RPMI7951 (cell line): ENCODE measurements around the gene TLX1. TPM values are rescaled to one million over a fixed set of nuclear protein-coding genes. Genes with fewer than 3 reads are reported as not detected.
A peak's percentile ranks its signal among the peaks of the same experiment; 100 is the strongest.

Source experiments
- DNase-seq: peaks from one replicate; pipeline ENCODE4 v3.0.0-alpha.2; 2012; ENCODE audit warnings: low read depth
- total RNA-seq: library from RNA; depleted of rRNA; stranded (reverse); fragments of >200 nt; shearing (Covaris generic); gene quantifications from 2 replicates; pipeline ENCODE4 v1.2.3, GENCODE V29; 2014

The TLX1 gene
- total RNA-seq, 1 experiment from 2014 or later: not detected

DNA sequence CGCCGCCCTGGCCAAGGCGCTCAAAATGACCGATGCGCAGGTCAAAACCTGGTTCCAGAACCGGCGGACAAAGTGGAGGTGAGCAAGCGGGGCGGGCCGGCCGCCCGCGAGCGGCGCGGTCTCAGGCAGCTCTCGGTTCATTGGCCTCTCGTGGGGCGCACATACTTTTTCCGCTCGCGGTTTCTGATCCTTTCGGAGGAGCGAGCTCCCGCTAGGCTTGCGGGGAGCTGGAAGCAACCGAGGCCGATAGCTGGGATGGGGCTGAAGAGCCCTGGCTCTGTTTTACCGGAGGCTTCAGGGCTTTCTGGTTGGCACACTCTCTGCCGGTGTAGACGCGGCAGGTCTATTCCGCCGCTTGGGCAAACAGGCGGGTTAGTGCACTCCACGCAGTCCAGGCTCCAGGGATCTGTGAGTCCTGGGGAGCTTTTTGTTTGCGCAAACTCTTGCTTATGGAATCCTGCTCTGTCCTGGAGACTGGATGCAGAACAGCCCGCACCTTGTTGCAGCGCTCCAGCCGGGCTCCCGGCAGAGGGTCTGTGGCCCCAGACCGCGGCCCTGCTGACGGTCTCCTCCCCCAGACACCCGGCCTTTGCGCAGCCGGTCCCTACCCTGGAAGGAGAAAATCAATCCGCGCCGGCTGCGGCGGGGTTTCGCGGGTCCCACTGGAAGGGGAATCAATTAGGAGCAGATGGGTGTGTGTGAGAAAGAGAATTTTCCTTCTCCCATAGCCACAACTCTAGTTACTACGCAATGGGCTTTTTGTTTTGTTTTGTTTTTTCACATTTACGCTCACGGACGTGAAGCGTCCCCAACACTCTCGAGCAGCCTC lies 3.4 kb downstream of the TLX1 start:
- no peak for DNase-seq

DNA sequence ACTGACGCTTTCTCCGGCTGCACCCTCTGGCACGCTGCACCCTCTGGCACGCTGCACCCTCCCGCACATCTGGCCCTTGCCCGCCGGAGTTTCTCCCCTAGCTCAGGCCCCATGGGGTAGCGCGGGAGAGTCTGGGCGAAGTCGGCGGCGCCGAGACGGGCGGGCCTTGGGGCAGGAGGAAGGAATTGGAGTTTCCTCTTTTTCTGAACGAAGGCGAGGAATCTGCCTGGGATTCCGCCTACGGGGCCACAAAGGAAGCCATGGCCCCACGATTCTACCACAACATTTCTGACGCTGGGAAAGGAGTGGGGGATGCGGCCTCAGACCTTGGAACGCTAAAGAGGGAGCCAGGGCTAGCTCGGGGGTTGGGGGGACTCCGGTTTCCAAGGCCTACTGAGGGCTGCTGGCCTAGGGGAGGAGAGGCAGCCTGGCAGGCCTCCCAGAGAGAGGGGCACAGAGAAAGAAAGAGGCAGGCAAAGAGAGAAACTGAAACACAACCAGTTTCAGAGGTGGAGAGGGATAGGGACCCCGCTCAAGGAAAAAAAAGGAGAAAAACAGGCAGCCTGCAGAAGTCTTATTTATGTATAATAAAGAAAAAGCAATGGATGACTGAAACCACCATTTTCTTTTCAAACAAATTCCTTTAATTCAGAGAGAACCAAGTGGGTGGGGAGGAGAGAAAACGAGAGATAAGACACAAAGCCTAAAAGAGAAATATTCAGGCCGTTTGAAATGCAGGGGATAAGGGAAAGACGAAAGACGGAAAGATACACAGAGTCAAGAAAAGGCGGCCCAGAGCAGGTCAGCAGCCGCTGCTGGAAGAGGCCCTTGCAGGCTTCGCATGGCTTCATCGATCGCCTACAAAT lies 4.3 kb downstream of the TLX1 start:
- DNase-seq: no peak

GRCh38 chr10:101136007-101136707 lies 5.1 kb downstream of the TLX1 start:
- DNase-seq: no peak

- DNase-seq: no peak
These were observed 5.6 kb downstream of the TLX1 start for GRCh38 chr10:101136708-101137121.

DNA sequence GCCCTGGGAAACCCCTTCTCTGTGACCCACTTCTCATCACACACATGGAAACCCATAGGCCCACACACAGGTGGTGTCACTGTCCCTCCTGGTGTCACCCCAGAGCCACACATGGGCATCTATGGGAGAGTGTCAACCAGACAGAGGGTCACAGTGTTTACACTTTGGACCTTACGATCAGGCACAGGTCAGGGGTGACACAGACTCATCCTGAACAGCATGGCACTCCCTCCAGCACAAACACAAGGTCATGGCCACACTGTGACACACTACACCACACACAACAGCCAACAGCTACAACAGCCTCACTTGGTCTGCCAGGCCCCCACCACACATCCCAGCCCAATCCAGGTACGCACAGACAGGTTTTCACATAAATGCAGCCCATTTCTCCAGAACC lies 6.2 kb downstream of the TLX1 start:
- DNase-seq: no peak

DNA sequence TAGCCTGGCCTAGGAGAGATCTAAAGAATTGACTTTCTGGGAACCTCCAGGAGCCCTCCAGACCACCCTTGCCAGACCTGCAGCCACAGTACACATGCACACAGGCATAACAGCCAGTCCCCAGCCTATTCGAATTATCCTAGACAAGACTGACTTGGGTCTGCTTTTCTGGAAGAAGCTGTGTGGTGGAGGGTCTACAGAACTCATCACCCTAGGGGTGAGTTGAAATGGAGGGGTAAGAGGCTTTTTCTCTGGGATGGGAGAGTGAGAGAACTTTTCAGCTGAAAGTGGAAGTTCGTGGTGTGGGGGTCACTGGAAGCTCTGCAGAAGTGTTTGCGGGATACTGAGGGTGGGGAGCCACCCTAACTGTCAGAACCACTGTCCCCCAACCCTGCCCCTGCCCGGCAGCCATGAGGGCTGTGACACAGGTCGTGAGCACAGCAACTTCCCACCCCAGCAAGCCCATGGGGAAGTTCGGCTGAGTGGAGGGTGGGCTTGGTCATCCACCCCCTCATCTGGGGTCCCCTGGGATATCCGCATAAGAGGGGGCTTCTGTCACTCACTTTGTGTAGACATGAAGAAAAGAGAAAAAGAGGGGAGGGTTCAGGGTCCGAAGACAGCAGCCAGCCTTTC lies 7.8 kb downstream of the TLX1 start:
- no peak for DNase-seq

DNA sequence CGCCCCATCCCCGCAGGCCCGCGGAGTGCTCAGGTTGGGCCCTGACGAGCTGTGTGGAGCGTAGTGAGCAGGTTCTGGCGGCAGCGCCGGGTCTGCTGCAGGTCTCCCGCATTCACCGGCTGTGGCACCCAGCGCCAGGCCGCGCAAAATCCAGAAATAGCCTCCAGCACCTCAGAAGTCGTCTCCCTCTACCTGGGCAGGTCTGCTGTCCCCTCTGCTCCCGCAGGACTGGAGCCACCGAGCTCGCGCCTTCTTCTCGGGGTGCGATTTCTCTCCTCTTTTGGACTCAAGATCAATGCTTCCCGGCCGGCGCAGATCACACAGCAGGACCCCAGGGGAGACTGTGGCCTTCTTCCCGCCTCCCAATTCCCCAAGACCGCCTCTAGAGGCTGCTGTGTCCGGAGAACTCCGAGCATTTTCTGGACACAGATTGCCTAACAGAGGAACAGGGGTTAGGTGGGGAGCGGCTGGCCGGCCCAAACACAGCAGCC lies 8.4 kb downstream of the TLX1 start:
- no peak for DNase-seq

DNA sequence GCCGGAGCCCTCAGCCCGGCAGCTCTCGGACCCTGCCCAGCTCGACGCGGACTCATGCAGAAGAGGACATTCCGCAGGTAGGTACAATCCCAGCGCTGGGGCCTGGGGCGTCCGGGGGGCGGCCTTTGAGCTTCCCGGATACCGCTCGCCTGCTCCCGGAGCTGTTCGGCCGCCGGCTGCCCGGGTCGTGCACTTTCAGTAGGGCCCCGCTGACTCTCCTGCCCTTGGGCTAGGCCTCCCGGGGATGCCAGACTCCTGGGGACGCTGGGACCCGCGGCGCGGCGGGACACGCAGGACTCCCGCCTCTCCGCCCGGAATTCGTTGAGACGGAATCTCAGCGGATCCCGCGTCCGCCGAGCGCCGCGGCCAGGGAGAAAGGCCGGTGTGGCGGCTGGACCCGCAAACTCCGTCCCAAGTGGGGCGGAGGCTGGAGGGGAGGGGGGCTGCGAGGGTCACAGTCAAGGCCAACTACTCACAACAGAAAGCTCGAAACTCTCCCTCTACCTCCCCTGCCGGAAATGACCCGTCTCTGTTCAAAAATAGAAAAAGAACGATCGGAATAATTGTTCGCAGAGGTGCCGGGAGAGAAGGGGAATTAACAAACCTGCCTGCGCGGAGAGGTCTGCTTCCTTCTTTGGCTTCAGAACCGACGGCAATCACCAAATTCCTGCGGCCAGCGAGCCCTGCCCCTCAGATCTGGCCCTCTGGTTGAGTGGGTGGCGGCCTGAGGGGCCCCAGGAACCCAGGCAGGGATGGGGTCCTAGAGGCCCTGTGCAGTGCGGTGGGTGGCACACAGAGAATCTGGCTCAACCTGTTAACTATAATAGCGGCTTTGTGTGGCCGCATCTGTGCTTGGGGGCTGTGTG lies 9.2 kb downstream of the TLX1 start:
- no peak for DNase-seq

DNA sequence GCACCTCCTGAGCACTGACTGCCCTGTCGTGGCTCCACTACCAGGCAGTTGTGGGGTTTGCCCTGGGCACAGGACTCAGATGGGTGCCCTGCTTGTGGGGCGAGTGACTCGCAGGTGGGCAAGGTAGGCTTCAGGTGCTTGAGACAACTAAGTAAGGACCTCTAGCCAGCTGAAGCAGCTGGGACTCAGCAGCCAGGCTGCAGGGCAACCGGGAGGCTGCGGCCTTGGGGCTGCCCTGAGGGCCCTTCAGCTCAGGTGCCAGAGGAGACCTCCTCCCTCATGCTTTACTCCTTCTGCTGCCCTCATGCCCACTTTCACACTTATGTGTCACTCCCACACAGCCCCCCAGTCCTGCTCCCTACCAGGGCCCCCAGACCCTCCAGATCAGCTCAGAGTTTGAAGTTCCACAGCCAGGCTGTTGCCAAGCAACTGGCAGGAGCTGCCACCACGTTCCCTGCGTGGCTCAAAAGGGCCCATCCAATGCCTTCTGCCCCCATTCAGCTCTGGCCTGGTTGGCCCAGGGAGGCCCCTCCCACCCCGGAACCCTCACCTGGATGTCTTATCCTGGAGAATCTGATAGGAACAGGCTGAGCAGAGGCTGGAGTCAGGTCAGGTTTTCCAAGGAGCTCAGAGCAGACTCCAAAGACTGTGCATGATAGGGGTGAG lies 10.0 kb downstream of the TLX1 start:
- DNase-seq: no peak

DNA sequence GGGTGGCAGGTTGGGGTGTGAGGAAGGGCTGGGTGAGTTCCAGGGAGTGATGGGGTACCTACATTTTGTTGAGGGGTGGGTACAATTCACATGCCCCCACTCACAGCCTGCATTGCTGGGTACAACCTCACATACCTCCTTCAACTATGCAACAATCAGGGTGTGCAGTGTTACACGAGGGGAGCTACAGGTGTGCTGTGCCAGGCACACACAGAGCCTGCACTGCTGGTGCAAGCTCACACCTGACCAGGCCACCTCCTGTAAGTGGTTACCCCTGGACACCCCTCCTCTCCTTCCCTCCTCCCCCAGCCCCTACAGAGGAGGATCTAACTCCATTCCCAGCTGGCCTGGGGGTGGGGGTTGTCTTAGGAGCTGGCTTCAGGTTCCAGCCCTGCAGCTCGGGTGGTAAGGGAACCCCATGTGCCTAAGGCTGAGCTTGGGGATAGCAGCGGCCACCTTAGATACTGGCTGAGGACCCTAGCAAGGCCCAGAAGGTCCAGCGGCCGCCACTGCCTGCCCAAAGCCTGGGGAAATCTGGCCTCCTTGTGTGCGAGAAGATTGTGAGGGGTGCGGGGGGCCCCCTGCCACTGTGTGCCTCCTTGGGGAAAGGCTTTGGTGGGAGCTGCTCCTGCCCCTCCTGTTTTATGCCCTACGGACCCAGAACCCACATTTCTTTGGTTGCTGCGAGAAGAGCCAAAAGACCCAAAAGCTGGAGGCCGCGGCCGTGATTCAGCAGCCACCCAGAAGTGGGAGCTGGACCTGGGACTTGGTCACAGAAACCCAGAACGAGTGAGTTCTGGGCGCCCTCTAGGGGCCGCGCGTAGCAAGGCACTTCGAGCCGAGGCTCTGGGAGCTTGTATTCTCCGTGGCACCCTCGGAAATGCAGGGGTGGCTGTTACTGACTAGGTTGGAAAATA lies 10.8 kb downstream of the TLX1 start:
- peak; percentile 70 for DNase-seq

DNA sequence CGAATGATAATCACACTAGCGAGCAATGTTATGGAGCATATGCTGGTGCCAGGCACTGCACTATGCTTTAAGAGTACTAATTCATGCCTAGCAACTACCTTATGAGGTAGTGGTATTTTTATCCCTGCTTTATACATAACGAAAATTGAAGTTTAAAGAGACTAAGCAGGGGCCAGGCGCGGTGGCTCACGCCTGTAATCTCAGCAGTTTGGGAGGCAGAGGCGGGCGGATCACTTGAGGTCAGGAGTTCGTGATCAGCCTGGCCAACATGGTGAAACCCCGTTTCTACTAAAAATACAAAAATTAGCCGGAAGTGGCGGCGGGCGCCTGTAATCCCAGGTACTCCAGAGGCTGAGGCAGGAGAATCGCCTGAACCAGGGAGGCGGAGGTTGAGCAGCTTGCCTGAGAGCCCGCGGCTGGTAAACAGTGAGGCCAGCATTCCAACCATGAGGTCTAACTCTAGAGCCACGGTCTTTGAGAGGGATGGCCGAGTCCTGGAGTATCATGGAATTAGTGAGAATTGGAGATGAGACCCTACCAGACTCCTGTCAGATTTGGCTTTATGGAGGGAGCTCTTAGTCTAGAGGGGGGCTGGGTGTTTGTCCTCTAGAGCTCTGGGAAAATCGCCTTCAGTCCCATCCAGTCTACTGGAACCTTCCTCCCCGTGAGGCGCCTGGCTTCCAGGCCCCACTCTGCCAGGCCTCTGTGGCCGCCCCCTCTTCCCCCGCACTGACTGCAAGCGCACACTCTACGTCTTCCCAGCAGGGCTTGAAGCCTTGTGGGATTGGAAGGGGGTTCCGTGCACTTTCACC lies 11.6 kb downstream of the TLX1 start:
- DNase-seq: no peak

DNA sequence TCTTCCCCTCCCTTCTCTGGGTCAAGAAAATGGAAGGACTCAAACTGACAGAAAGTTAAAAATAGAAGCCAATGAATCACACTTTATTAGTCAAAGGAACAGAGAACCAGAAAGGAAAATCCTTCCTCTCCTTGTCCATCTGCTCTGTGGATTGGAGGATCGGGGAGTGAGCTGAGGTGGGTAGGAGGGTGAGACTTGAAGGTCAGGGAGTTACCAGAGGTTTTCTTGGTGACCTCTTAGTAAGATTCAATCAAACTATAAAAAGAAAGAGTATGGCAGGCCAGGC lies 12.2 kb downstream of the TLX1 start:
- DNase-seq: no peak

DNA sequence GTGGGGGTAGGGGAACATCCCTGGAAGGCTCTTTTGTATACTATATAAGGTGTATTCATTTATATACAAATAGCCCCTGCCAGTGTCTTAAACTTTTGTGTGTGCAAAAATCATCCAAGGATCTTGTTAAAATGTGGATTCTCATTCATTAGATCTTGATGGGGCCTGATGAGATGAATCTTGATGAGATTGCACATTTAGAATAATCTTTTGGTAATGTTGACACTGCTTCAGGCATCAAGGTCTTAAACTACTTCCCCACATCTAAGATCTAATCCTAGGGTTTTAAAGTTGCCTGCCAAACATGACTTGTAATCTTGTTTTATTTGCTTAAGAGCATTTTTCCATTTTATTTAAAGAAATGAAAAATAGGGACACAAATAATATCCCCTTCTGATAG lies 13.0 kb downstream of the TLX1 start:
- no peak for DNase-seq

DNA sequence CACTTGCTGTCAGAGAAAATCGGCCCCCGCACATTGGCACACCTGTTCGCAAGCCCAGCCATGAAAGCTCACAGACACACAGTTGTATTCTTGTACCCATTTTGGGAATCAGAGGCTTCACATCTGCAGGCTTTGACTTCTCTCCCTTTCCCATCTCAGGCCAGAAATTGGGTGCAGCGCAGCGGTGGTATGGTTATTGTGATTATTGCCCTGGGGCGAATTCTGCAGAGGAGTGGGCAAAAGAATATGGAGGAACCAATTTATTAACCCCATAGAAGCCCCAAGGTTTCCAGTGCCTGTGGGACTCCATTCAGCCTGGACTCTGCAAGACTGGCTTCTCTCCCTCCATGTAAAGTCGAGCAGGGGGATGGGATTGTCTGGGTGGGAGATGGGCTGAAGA lies 14.0 kb downstream of the TLX1 start:
- no peak for DNase-seq

GRCh38 chr10:101145750-101146391 lies 14.8 kb downstream of the TLX1 start:
- no peak for DNase-seq

DNA sequence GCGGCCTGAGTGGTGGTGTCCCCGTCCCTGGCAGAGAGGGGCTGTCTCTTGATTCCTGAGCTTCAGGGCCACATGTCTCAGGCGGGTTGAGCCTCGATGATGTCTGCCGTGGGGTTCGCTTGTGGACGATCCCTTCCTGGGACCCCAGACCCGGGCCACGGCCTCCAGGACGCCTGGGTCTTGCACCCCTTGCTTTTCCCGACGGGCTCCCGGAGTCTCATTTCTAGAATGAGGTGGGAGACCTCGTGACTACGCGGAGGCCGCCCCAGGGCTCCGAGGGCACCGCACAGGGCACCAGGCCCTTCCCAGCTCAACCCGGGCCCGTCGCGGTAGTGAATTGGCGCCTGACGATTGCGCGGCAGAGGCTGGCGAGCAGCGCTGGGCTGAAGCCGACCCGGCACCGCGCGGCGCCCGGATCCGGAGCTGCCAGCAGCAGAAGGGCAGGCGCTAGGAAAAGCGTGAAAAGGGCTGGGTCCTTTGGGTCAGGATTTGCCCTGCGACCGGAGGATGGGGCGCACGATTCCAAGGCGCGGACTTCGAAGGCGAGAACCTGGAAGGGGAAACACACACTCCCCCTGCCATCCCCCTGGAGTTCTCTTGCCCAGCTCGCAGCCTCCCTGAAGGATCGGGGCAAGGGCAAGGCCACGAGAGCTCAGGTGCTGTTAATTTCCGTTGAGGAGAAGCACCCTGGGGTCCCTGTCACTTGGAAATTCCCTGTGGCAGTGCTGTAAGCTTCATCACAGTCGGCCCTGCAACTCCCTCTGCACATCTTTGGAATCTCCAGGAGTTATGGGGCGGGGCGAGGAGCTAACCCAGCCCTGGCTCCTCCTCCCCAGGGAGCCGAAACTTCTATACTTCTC lies 15.5 kb downstream of the TLX1 start:
- no peak for DNase-seq

DNA sequence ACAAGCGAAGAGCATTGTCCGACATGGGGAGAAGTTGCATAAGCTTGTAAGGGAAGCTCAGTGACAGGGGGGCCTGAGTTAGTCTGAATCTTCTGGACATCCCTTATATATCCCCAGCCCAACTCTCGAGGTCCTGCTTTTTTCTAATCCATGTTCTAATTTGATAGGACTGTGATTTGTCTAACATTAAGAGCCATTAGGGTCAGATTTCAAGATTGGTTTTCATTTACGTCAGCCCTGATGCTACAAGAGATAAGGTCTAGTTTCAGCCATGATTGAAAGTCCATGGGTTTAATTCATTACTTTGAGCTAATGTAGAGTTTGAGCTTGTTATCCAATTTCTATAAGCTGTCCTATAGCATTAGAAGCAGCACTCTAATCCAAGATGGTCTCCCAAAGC lies 20.3 kb downstream of the TLX1 start:
- DNase-seq: no peak
